Suprapubic skin (tissue), 4 donors: ENCODE results near the gene SUPT20HL1.

ENCODE experiments used
- POLR2A ChIP-seq, 2 donors: fragments of 450-650 bp; IDR thresholded peaks; one replicate each; pipeline ENCODE4 v1.6.1; 2017; ENCODE audit warnings: antibody characterized with exemption in 2 of 2, mild to moderate bottlenecking in 2 of 2, moderate library complexity in 2 of 2
- POLR2AphosphoS5 ChIP-seq, 3 donors: sonication (generic); formaldehyde crosslinking; IDR thresholded peaks; one replicate each; pipeline ENCODE4 v1.6.1; 2017; ENCODE audit warnings: antibody characterized with exemption in 3 of 3
- TF ChIP-seq, protein P1 (sequence below), 2 donors: fragments of 200-600 bp in 1 of 2; fragments of 450-650 bp in 1 of 2; sonication (generic) in 1 of 2; IDR thresholded peaks; one replicate each; pipeline ENCODE4 v1.5.1; 2016 to 2019; ENCODE audit warnings: antibody characterized with exemption in 2 of 2, mild to moderate bottlenecking in 1 of 2, moderate library complexity in 1 of 2

DNA sequence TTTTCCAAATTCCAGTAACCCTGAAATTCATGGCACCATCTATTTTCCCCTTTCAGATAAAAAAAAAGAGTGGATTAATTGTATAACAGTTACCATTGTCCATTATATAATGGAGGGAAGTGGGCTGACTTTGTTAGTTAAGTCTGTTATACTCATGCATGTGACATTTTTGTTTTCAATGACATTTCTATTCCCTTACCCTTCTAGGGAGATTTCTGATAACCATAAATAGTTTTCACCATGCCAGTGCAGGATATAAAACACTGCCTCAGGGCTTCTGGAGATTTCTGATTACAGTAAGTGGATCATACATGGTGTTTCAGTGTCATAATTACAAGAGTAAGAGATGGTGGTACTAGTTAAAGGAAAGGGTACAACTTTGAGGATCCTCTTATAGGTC is 45.5 kb downstream of the SUPT20HL1 start:
- TF ChIP-seq, protein P1, sequence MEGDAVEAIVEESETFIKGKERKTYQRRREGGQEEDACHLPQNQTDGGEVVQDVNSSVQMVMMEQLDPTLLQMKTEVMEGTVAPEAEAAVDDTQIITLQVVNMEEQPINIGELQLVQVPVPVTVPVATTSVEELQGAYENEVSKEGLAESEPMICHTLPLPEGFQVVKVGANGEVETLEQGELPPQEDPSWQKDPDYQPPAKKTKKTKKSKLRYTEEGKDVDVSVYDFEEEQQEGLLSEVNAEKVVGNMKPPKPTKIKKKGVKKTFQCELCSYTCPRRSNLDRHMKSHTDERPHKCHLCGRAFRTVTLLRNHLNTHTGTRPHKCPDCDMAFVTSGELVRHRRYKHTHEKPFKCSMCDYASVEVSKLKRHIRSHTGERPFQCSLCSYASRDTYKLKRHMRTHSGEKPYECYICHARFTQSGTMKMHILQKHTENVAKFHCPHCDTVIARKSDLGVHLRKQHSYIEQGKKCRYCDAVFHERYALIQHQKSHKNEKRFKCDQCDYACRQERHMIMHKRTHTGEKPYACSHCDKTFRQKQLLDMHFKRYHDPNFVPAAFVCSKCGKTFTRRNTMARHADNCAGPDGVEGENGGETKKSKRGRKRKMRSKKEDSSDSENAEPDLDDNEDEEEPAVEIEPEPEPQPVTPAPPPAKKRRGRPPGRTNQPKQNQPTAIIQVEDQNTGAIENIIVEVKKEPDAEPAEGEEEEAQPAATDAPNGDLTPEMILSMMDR (IDR thresholded peaks at IDR 0.05), result no peak
- TF ChIP-seq POLR2A (IDR thresholded peaks at IDR 0.05) (no peak), POLR2AphosphoS5 (IDR thresholded peaks at IDR 0.05) (no peak)
